ENCODE measurements around the gene CPTP. TPM values are rescaled to one million over a fixed set of nuclear protein-coding genes. Genes with fewer than 3 reads are reported as not detected.

Gene CPTP
- total RNA-seq, 1 donor: 17.7 TPM

DNA sequence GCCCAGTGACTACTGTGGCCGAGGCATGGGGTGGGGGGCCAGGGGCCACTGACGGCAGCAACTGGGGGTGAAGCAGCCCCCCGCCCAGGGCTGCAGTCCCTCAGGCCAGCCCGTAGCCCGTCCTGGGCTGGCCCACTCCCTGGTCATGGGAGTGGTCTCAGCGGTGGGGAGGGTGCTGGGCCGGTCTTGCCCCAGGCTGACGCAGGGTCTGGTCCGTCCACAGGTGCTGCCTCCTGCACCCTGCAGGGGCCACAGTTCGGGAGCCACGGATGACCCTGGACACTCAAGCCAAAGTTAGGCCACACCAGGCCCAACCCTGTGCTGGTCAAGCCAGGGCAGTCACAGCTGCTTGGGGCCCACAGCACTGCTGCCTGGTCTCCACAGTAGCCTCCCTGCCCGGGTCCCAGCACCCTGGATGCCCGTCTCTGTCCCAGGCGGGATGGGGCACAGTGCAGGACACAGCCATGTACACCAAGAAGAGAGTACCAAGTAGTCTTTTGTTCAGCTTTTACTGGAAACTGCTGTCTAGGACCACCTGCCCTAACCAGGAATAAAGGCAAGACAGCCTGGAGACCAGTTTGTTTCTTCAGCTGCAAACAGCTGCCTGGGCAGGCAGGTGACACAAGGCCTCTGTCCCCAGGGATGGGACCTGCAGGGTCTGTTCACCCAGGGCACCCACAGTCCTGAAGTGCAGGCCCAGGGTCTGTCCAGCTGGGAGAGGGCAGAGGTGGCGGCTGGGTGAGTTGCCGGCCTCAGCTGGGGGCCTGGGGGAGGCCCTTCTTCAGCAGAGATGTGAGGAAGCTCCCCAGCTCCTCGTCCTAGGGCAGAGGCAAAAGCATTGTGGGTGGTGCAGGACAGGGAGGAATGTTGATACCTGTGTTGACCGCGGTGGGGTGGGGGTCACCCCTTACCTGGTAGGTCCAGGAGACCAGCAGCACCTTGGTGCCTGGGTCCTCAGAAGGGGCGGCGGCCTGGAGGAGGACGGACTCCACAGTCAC lies 13.2 kb upstream of the CPTP start:
- no peak overlapping the region for H3K4me3 ChIP-seq (ENCODE audit: low read depth, low read length)
- TF ChIP-seq, protein P1, sequence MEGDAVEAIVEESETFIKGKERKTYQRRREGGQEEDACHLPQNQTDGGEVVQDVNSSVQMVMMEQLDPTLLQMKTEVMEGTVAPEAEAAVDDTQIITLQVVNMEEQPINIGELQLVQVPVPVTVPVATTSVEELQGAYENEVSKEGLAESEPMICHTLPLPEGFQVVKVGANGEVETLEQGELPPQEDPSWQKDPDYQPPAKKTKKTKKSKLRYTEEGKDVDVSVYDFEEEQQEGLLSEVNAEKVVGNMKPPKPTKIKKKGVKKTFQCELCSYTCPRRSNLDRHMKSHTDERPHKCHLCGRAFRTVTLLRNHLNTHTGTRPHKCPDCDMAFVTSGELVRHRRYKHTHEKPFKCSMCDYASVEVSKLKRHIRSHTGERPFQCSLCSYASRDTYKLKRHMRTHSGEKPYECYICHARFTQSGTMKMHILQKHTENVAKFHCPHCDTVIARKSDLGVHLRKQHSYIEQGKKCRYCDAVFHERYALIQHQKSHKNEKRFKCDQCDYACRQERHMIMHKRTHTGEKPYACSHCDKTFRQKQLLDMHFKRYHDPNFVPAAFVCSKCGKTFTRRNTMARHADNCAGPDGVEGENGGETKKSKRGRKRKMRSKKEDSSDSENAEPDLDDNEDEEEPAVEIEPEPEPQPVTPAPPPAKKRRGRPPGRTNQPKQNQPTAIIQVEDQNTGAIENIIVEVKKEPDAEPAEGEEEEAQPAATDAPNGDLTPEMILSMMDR (IDR thresholded peaks at IDR 0.05; ENCODE audit: insufficient read depth, low read length): no peak

DNA sequence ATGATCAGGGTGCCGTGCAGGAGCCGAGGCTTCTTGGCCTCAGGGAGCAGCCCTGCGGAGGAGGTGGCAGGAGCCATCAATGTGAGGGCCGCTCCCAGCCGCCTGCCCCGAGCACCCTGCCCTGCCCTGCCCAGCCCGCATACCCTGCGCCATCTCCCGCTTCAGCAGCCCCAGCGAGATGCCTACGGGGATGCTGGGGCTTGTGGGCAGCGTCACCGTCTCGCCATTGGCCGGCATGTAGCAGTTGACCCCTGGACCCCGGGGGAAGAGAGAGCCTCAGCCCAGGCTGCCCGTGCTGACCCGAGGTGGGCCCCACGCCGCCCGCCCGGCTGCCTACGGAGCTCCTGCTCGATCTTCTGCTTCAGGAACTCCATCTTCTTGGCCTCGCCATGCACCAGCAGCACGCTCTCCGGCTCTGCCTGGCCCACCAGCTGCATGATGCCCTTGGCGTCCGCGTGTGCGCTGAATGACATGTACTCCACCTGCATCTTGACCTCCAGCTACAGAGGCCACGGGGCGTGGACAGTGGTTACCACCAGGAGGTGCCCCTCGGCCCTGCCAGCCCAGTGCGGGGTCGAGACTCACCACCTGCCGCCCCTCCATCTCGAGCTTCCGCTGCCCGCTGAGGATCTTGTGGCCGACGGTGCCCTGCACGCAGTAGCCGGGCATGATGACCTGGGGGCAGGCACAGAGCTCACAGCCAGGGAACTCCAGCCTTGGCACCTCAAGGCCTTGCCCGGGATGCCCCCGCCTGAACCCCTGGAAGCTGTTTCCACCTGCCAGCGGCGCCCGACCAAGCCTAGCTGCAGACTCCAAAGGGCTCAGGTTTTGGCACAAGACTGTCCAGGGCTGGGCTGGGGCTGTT lies 11.9 kb upstream of the CPTP start:
- TF ChIP-seq, protein P1 (IDR thresholded peaks at IDR 0.05; ENCODE audit: insufficient read depth, low read length): no peak
- no peak for DNase-seq (ENCODE audit: low read depth)
- no peak overlapping the region for H3K4me3 ChIP-seq (ENCODE audit: low read depth, low read length)

More for the DNA sequence above, 13.2 kb upstream of the CPTP start:
- no peak for DNase-seq (ENCODE audit: low read depth)

DNA sequence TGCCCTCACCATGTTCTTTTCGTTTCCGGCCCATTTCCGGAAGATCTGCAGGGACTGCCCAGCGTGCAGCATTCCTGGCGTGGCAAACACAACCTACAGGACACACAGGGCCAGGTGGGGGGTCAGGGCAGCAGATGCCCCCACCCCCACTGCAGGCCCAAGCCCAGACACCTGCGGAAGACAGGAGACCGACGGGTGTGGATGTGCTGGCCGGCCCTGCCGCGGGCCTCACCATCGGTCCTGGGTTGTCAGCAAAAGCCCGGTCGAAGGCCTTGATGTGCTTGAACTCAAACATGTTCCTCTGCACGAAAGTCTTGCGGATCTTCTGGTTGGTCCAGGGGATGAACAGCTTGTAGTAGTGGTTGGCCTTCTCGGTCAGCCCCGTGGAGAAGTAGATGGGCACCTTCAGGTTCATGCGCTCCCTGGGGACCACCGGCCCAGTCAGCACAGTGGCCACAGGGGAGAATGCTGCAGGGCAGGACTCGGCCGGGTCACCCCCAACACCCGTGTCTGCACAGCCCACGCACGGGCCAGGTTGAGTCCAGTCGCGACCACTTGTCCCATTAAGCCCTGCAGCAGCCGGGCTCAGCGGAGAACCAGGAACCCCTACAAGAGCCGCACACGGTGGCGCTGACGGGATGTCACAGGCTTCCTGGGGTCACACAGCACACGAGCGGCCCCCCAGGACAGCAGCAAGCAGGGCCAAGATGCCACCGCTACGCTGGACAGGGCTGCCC lies 10.9 kb upstream of the CPTP start:
- DNase-seq (ENCODE audit: low read depth): no peak
- TF ChIP-seq, protein P1 (IDR thresholded peaks at IDR 0.05; ENCODE audit: insufficient read depth, low read length): no peak
- H3K4me3 ChIP-seq (ENCODE audit: low read depth, low read length): no peak overlapping the region

DNA sequence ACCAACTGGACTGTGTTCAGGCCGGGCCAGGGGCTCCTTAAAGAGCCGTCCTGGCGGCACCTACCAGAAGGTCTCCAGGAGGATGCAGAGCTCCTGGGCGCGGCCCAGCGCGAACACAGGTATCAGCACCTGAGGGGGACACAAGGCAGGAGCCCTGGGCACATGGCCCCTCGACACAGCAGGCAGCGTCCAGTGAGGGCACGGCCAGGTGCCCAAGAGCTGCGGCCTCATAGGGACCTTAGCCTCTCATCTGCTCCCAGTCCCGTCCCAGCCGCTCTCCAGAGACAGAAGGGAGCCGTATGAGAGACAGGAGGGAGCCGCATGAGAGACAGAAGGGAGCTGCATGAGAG lies 10.4 kb upstream of the CPTP start:
- no peak for DNase-seq (ENCODE audit: low read depth)
- TF ChIP-seq, protein P1 (IDR thresholded peaks at IDR 0.05; ENCODE audit: insufficient read depth, low read length): no peak
- H3K4me3 ChIP-seq (ENCODE audit: low read depth, low read length): no peak overlapping the region

DNA sequence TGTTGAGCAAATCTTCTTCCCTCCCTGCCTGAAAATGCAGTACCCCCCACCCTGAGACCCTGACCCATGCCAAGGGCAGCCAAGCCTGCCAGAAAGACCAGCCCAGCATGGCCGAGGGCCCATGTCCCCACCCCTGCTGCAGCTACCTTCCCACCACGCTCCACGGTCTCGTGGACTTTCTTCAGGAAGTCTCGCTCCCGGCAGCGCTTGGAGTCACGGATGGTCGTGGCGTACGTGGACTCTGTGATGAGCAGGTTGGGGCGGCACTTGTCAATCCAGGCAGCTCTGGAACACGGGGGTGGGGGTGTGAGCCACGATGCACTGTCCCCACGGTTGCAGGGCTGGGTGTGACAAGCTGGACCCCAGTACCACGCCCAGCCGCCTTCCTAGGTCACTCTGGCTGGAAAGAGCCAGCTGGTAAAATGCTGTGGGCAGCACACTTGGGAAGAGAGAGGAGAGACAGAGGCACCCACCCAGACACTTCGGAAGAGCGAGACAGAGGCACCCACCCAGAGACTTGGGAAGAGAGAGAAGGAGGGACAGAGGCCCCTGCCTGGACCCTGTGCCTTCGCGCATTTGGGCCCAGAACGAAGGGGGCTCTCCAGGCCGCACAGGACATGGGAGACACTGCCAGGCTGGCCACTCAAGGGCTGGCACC lies 9.8 kb upstream of the CPTP start:
- DNase-seq (ENCODE audit: low read depth): no peak
- H3K4me3 ChIP-seq (ENCODE audit: low read depth, low read length): no peak overlapping the region
- TF ChIP-seq, protein P1 (IDR thresholded peaks at IDR 0.05; ENCODE audit: insufficient read depth, low read length): no peak
